ENCODE data around the gene TMEM232.

GRCh38 chr5:110547495-110547894 lies 179.0 kb downstream of the TMEM232 start:
- no peak for TF ChIP-seq CTCF (IDR thresholded peaks at IDR 0.05; ENCODE audit: low read length)
- no peak for TF ChIP-seq EZH2 (IDR thresholded peaks at IDR 0.05; ENCODE audit: borderline replicate concordance, low read length)

All from OCI-LY1 (cell line).